Activated CD4-positive, alpha-beta T cell treated with anti-CD3 and anti-CD28 coated beads, Interleukin-2, amount 50 U/mL, for 48 hours (primary cell): Measurements from ENCODE around the gene GLT8D2.

Experiments
- DNase-seq, 2 experiments: peaks; one replicate each; pipeline ENCODE4 v3.0.0-alpha.2; 2020

Gene GLT8D2

GRCh38 chr12:103997286-103997900 lies 52.6 kb downstream of the GLT8D2 start:
- no peak for DNase-seq

- DNase-seq, result no peak
These were observed 53.4 kb downstream of the GLT8D2 start for GRCh38 chr12:103996595-103996994.

GRCh38 chr12:103994235-103994634 lies 55.8 kb downstream of the GLT8D2 start:
- DNase-seq, result no peak

- no peak for DNase-seq
These were observed 63.2 kb downstream of the GLT8D2 start for GRCh38 chr12:103986829-103987228.

GRCh38 chr12:103978384-103978982 lies 71.5 kb downstream of the GLT8D2 start:
- no peak for DNase-seq

GRCh38 chr12:103975368-103975767 lies 74.6 kb downstream of the GLT8D2 start:
- no peak for DNase-seq

- DNase-seq, result no peak
These were observed 76.1 kb downstream of the GLT8D2 start for GRCh38 chr12:103973909-103974308.

GRCh38 chr12:103969391-103969790 lies 80.6 kb downstream of the GLT8D2 start:
- no peak for DNase-seq

- no peak for DNase-seq
These were observed 83.3 kb downstream of the GLT8D2 start for GRCh38 chr12:103966736-103967135.

GRCh38 chr12:103965590-103966504 lies 84.1 kb downstream of the GLT8D2 start, which contains the start of gene TDG:
TDG (plus strand) TSS chr12:103965872; CDS start chr12:103966038, 166 bp downstream.
- peak; percentile 97 to 98 for DNase-seq

GRCh38 chr12:103965255-103965589 lies 84.8 kb downstream of the GLT8D2 start:
- DNase-seq, result no peak

- DNase-seq, result no peak
These were observed 85.2 kb downstream of the GLT8D2 start for GRCh38 chr12:103964805-103965204.

GRCh38 chr12:103962493-103962892 lies 87.5 kb downstream of the GLT8D2 start:
- no peak for DNase-seq

- DNase-seq, result no peak
These were observed 89.3 kb downstream of the GLT8D2 start for GRCh38 chr12:103960616-103961227.

GRCh38 chr12:103958621-103959020 lies 91.4 kb downstream of the GLT8D2 start:
- no peak for DNase-seq

- DNase-seq, result no peak
These were observed 92.1 kb downstream of the GLT8D2 start for GRCh38 chr12:103957865-103958388.

GRCh38 chr12:103956509-103957027 lies 93.4 kb downstream of the GLT8D2 start:
- DNase-seq, result no peak

GRCh38 chr12:103955811-103956508 lies 94.0 kb downstream of the GLT8D2 start:
- DNase-seq, result no peak

GRCh38 chr12:103952497-103952896 lies 97.5 kb downstream of the GLT8D2 start:
- no peak for DNase-seq

GRCh38 chr12:103948746-103949406 lies 101.1 kb downstream of the GLT8D2 start:
- DNase-seq, result no peak

GRCh38 chr12:103947871-103948555 lies 102.0 kb downstream of the GLT8D2 start:
- DNase-seq, result no peak
